HG02642 (cell line): ENCODE data around the gene BABAM2.
"Not testable (repeated sequence)": the region's sequence is repeated elsewhere in the genome, so short reads cannot be mapped to it uniquely, and the experiment has no call there.

Experiments
- ATAC-seq: cut with Tn5 transposase; IDR thresholded peaks from one replicate; pipeline ENCODE4 v1.9.1; 2021; ENCODE audit warnings: mild to moderate bottlenecking; ENCODE audit not compliant: unreplicated experiment, poor library complexity

The BABAM2 gene

GRCh38 chr2:27968045-27968444 lies 77.5 kb downstream of the BABAM2 start:
- not testable (repeated sequence) for ATAC-seq

GRCh38 chr2:27968957-27969356 lies 78.4 kb downstream of the BABAM2 start:
- not testable (repeated sequence) for ATAC-seq

GRCh38 chr2:27972311-27972710 lies 81.8 kb downstream of the BABAM2 start:
- ATAC-seq: no peak

GRCh38 chr2:27973592-27973991 lies 83.1 kb downstream of the BABAM2 start:
- ATAC-seq: no peak

- ATAC-seq: no peak
Observed at GRCh38 chr2:27976308-27976707, 85.8 kb downstream of the BABAM2 start.

GRCh38 chr2:27977731-27978312 lies 87.3 kb downstream of the BABAM2 start:
- ATAC-seq: no peak

- not testable (repeated sequence) for ATAC-seq
Observed at GRCh38 chr2:27978761-27979160, 88.2 kb downstream of the BABAM2 start.

GRCh38 chr2:27980242-27980641 lies 89.7 kb downstream of the BABAM2 start:
- ATAC-seq: no peak

GRCh38 chr2:27984153-27984552 lies 93.6 kb downstream of the BABAM2 start:
- no peak for ATAC-seq

- ATAC-seq: no peak
Observed at GRCh38 chr2:27988306-27988705, 97.8 kb downstream of the BABAM2 start.

- ATAC-seq: no peak
Observed at GRCh38 chr2:27988718-27989117, 98.2 kb downstream of the BABAM2 start.

- ATAC-seq: no peak
Observed at GRCh38 chr2:27989149-27989548, 98.6 kb downstream of the BABAM2 start.

- ATAC-seq: no peak
Observed at GRCh38 chr2:27990030-27990590, 99.6 kb downstream of the BABAM2 start.

GRCh38 chr2:27991146-27991545 lies 100.6 kb downstream of the BABAM2 start:
- ATAC-seq: no peak

- ATAC-seq: no peak
Observed at GRCh38 chr2:27992787-27993401, 102.4 kb downstream of the BABAM2 start.

GRCh38 chr2:27993402-27993787 lies 102.9 kb downstream of the BABAM2 start:
- ATAC-seq: no peak

- no peak for ATAC-seq
Observed at GRCh38 chr2:27993950-27994728, 103.6 kb downstream of the BABAM2 start.

GRCh38 chr2:27996156-27996922 lies 105.8 kb downstream of the BABAM2 start:
- no peak for ATAC-seq

GRCh38 chr2:28000287-28000686 lies 109.8 kb downstream of the BABAM2 start:
- no peak for ATAC-seq

- ATAC-seq: no peak
Observed at GRCh38 chr2:28002181-28002580, 111.7 kb downstream of the BABAM2 start.

- no peak for ATAC-seq
Observed at GRCh38 chr2:28004086-28004485, 113.6 kb downstream of the BABAM2 start.
